Measurements from ENCODE around the gene FAM168B. TPM values are rescaled to one million over a fixed set of nuclear protein-coding genes. Genes with fewer than 3 reads are reported as not detected.
A peak's percentile ranks its signal among the peaks of the same experiment; 100 is the strongest.

The FAM168B gene
- total RNA-seq, 1 donor from 2014 or later: 64.3 TPM

GRCh38 chr2:131049150-131049718, 44.0 kb downstream of the FAM168B start:
- intact Hi-C loops (cut with DNase I): no loop called here
- no peak for TF ChIP-seq CTCF (IDR thresholded peaks at IDR 0.05)
- Histone ChIP-seq H3K36me3 (peaks cover 50 to 73% of the 10 kb centered on the region in 2 donors), H3K9me3 (no peaks in the 10 kb centered on the region), H3K4me3 (no peak overlapping the region), H3K4me1 (no peaks in the 10 kb centered on the region), H3K27me3 (no peaks in the 10 kb centered on the region), H3K27ac (no peak overlapping the region)
- DNase-seq (ENCODE audit: low spot score in 2 of 2): peak in 1 of 2 donors; percentile 40

GRCh38 chr2:131048641-131049040, 44.6 kb downstream of the FAM168B start:
- no peak overlapping the region for H3K27ac ChIP-seq
- H3K27me3 ChIP-seq: no peaks in the 10 kb centered on the region
- TF ChIP-seq CTCF (IDR thresholded peaks at IDR 0.05): no peak
- no peak overlapping the region for H3K4me3 ChIP-seq
- no peaks in the 10 kb centered on the region for H3K9me3 ChIP-seq
- DNase-seq (ENCODE audit: low spot score in 2 of 2): peak in 1 of 2 donors; percentile 40
- intact Hi-C loops (cut with DNase I): no loop called here
- peaks cover 44 to 68% of the 10 kb centered on the region in 2 donors for H3K36me3 ChIP-seq
- no peaks in the 10 kb centered on the region for H3K4me1 ChIP-seq

- H3K27ac ChIP-seq: no peak overlapping the region
- intact Hi-C loops (cut with DNase I): no loop called here
- H3K9me3 ChIP-seq: no peaks in the 10 kb centered on the region
- no peaks in the 10 kb centered on the region for H3K4me1 ChIP-seq
- no peak for TF ChIP-seq CTCF (IDR thresholded peaks at IDR 0.05)
- H3K27me3 ChIP-seq: no peaks in the 10 kb centered on the region
- peaks cover 38 to 62% of the 10 kb centered on the region in 2 donors for H3K36me3 ChIP-seq
- no peak overlapping the region for H3K4me3 ChIP-seq
- peak in 1 of 2 donors; percentile 54 for DNase-seq (ENCODE audit: low spot score in 2 of 2)
Observed at GRCh38 chr2:131047920-131048560, 45.2 kb downstream of the FAM168B start.

GRCh38 chr2:131046918-131047652, 46.2 kb downstream of the FAM168B start:
- no peaks in the 10 kb centered on the region for H3K27me3 ChIP-seq
- peaks cover 29 to 52% of the 10 kb centered on the region in 2 donors for H3K36me3 ChIP-seq
- intact Hi-C loops (cut with DNase I): no loop called here
- no peaks in the 10 kb centered on the region for H3K4me1 ChIP-seq
- peak in 1 of 2 donors; percentile 38 for DNase-seq (ENCODE audit: low spot score in 2 of 2)
- H3K4me3 ChIP-seq: no peak overlapping the region
- H3K27ac ChIP-seq: no peak overlapping the region
- no peak for TF ChIP-seq CTCF (IDR thresholded peaks at IDR 0.05)
- H3K9me3 ChIP-seq: no peaks in the 10 kb centered on the region

GRCh38 chr2:131046028-131046917, 47.0 kb downstream of the FAM168B start:
- intact Hi-C loops (cut with DNase I): no loop called here
- no peak overlapping the region for H3K4me3 ChIP-seq
- no peaks in the 10 kb centered on the region for H3K9me3 ChIP-seq
- H3K27ac ChIP-seq: no peak overlapping the region
- H3K27me3 ChIP-seq: no peaks in the 10 kb centered on the region
- DNase-seq (ENCODE audit: low spot score in 2 of 2): peak in 1 of 2 donors; percentile 55
- H3K4me1 ChIP-seq: no peaks in the 10 kb centered on the region
- H3K36me3 ChIP-seq: peaks cover 21 to 44% of the 10 kb centered on the region in 2 donors
- TF ChIP-seq CTCF (IDR thresholded peaks at IDR 0.05): no peak

All from ascending aorta (tissue), 2 donors.